Measurements from ENCODE around the gene UACA.
"Not testable (repeated sequence)": the region's sequence is repeated elsewhere in the genome, so short reads cannot be mapped to it uniquely, and the experiment has no call there.

Gene UACA

DNA sequence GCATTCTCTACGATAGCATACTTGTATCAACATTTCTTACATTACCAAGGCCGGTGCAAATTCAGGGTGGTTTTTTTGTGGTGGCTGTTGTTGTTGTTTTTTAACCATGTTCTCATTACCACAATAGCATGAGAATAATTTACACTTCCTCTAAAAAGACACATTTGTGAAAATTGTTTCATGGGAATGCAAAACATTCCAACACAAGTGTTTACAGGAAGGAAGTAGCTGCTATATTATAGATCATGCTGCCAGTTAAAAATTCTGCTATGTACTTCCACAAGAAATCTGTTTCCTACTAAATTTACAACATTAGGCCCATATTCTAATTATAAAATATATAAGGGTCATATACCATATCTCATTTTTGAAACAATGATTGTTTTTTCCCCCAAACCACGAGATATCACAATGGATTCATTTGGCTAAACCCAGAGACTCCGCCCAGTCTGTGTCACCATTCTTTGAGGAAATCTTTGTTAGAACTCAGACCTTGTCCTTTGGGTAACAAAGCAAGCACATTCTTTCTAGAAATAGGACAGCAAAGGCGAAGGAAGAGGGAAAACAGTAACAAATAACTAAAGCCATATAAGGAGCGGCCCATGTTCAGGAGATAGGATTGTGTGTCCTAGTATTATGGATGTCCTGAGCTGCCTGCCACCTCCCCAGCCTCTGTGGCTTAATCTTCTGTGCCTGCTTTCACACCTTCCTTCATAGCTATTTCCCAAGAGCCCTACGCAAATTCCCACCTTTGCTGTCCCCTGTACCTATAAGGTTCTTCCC is 60.1 kb downstream of the UACA start:
- no peak for DNase-seq

DNA sequence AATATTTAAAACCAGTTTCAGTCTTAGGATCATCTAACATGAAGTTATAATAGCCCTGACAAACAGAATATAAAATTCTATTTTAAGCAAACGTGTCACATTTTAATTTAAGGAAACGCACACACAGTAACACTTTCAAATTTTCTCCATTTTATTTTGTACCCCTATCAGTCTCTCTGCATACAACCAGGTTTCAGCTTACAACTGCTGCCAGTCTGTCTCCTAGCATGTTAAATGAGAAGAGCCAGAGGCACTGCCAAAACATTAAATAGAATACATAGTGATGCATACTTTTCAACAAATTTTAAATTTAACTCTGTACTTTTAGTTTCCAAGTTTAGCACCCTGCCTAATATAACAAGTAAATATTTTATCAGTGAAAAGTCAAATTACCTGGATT is 60.8 kb downstream of the UACA start:
- DNase-seq: no peak

DNA sequence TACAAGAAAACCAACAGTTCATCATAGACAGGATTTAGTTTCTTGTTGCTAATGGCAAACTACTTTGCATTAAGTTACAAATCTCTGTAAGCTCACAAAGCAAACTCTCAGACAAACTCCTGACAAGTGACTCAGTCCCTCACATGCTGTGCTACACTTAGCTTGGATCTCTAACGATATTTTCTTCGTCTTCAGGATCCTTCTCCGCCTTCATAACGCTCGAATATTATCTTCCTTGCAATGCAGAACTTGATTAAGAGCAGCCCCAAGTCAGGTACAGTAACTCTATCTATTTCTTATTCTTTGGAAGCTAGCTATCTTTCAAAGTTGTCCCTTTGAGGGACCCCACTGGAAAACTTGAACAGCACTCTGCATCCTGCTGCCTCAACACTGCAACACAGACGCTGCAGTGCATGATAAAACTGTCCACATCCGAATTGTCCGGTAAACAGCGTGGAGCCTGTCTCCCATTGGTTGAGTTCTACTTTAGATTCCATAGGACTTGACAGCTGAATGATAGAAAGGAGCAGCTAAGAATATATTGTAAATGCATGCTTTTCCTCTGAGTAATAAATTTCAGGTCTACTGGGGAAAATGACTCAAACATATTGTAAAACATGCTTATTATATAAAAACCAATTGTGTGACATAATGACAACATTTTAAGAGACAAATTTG is 61.3 kb downstream of the UACA start:
- no peak for DNase-seq

DNA sequence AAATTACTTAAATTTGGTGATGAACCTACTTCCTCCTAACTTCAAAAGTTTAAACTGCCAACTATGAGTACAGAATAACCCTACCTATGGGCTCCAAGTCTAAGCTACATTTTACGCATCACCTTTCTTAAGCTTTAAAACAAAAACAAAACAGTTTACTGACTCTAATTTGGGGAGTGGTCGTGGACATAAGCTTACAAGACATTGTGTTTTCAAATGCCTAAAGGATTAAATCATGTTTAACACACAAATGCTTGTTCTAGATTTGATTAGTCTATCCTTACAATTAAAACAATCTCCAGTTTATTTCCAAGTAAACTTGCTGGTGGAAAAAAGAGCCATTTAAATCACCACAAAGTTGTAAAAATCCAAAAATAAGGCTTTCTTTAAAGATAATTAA is 62.2 kb downstream of the UACA start:
- DNase-seq: no peak

DNA sequence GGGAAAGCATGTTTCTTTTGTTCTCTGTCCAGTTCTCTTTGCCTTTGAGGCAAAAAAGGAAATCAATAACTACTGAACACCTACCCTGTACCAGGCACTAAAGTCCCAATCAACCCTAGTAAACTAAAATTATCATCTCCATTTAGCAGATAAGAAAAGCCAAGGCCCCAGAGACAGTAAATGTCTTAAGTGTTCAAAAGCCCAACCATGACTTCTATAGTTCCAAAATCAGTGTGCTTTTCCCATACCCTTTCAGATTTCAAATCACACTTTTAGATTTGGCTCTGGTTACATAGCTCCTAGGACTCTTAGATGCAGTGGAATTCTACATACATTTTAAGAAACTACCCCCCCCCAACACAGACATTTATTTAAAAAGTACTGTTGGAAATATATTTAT is 63.5 kb downstream of the UACA start:
- DNase-seq: no peak

DNA sequence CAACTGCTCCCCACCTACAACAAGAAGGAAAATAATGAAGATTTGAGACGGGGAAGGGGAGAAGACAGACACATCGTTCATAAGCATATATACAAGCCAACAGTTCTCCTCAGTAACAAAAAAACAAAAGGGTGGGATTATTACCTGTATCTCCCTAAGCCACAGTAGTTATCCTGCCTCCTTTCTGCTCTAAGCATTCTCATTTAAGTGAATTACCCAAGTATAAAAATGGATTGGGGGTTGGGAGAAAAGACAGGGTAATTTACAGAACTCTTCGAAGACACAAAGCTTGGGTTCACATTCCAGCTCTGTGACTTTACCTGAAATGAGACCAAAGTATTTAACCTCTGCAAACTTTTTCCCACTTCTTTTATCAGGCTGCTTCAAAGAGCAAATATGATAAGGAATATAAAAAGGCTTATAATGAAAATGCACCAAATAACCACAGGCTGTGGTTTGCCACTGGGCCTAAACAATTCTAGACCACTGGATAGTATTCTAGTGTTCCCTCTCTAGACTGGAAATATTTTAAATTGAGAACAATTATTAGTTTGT is 64.4 kb downstream of the UACA start:
- no peak for DNase-seq

DNA sequence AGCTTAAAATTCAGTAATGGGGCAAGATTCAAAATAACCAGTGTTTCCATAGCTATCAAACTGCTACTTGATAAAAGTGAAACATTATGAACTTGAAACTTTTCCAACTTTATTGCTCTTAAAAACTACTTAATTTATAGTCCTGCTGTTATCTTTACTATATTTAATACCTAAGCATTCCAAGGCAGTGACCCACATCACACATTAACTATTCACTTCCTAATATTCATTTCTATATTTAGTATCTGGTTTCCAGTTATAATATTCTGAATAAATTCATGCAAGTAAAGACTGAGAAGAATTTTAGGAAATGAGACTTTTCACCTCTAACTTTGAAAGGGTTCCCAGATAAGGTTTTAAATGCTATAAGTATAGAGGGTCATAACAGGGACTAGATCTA is 64.9 kb downstream of the UACA start:
- no peak for DNase-seq

DNA sequence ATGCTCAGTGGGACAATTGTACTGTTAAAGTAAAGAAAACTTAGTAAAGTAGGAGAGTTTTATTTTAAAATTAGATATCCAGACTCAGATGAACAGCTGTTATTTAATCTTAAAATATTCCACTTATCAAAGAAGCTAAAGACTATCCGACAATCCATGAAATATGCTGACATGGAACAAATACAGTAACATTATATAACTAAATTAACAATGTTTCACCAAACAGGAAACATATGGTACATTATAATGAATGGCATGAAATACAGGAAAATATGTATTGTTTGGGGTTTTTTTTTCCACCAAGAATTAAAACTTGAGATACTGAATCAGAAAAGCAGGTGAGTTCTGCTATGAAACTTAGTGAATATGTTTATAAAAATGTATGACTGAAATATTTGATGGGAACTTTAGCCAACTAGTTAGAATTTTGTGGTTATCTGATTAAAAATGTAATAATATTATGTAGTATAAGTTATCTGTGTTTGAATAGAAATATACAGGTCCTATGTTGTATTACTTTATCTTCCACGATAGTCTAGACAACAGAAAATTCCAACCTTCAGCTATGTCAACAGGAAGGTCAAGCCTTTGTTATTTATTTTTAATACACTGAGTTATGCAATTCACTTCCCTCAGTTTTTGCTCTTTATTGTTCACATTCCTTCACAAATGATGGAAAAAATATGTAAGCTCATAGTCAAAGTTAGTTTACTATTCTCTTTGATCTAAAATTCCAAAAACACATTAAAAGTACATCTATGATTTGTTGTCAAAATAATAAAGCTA is 72.7 kb downstream of the UACA start:
- no peak for DNase-seq

DNA sequence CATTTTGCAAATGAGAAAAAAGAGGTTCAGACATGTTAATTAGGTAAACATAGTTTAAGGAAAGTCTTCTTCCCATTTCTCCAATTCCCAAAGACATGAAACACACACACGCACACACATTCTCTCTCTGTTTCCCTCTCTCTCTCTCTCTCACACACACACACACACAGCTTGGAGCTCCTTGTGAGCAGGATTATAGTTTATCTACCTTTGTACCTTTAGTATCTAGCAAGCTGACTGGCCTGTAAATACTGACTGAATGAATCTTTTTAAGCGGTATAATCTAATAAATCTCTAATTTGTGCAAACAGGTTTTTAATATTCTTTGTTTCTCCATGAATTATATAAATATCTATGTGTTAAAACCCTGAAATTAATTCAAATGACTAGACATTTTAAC is 73.3 kb downstream of the UACA start:
- no peak for DNase-seq

DNA sequence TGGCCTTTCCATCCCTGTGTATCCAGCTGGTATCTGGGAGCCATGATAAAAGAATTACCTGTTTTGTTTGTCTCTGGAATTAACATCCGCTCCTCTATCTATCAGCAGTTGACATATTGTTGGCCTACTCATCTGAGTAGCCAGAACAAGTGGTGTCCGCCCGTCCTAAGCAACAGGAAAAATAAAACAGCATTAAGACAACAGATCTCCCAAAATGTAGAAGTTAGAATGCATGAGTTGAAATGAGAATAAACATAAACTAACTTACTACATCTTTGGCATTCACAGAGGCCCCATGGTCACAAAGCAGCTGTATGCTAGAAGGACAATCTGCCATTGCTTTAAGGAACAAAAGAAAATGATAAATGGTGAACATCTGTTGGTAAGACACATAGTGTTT is 75.9 kb downstream of the UACA start:
- no peak for DNase-seq

DNA sequence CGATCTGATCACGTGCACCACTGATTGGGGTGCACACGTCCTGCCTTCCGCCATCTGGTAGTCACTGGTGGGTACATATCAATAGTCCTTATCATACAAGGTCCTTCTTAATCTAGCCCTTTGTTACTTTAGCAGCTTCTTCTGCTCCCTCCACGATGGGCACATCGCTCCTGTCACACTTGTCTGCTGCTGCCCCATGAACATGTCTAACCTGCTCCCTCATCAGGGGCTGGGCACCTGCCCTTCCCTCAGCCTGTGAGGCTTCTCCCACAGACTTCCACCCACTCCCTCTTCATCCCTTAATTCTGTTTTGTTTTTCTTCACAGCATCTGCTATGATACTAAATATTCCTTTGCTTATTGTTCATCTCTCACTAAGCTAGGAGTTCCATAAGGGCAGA is 82.5 kb downstream of the UACA start:
- no peak for DNase-seq

DNA sequence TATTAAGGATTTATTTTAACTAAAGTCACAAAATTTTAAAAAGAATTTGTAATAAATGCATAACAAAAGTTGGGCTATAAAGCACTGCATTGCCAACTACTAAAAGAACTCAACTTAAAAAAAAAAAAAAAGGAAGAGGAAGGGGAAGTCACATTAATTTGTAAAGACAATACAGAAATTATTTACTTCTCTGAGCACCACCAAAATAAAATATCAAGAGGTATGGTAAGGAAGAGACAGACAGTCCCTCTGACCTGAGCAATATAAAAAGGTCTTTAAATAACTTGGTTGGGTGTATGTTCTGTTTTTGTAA is 83.5 kb downstream of the UACA start:
- DNase-seq: no peak

DNA sequence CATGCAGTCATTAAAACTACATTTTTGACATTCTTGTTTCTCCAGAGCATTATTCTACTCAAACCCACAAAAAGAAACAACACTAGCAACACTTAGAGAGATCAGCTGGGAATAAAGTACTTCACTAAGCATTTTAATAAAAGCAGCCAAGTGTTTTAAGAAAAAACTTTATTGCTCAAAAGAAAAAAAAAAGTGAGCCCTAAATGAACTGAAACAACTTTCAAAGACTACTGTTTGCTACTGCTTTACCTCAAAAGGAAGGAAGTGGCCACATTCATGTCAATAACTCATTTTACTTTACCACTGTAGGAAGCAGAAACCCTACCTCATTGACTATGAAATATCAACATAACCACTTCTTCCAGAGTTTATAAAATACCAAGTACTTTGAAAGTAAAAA is 91.3 kb downstream of the UACA start:
- no peak for DNase-seq

DNA sequence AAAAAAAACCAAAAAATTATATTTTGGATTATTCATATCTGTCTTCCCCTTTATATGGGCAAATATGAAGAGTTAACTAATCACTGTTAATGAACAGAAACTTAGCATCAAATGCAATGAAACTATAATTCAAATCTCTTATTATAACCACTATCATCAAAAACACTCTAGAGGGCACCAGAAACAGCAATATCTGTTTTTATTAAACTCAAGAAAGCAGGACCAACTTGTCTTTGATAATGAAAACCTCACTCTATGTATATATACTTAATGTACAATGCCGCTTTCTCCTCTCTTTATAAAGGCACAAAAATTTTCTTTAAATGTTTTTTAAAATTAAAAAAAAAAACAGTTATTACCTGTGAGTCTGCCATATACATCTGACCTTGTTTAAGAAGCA is 92.7 kb downstream of the UACA start:
- DNase-seq: no peak

DNA sequence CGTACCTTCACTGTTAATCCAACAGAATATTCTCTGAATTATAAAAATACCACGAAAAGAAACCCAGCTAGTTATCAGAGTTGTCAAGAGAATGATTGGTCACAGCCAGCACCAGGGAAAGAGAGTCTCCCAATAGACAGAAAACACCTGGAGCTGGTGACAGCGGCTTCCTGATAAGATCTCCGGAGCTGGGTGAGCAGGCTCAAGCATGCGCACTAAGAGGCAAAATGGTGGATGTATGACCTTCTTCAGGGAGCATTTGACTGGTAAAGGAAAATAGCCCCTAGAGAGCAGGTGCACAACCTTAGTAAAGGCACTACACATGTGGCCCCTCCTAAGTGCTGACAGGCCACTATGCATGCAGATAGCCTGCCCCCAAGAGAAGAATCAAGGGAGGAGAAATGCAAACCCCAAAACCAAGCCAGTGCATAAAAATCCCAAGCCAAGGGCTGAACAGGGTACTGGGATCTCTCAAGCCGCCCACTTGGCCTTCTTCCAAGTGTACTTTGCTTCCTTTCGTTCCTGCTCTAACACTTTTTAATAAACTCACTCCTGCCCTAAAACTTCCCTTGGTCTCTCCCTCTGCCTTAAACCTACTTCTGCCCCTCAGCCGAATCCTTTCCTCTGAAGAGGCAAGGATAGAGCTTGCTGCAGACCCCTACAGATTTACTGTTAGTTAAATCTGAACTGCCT is 93.2 kb downstream of the UACA start:
- DNase-seq: no peak

DNA sequence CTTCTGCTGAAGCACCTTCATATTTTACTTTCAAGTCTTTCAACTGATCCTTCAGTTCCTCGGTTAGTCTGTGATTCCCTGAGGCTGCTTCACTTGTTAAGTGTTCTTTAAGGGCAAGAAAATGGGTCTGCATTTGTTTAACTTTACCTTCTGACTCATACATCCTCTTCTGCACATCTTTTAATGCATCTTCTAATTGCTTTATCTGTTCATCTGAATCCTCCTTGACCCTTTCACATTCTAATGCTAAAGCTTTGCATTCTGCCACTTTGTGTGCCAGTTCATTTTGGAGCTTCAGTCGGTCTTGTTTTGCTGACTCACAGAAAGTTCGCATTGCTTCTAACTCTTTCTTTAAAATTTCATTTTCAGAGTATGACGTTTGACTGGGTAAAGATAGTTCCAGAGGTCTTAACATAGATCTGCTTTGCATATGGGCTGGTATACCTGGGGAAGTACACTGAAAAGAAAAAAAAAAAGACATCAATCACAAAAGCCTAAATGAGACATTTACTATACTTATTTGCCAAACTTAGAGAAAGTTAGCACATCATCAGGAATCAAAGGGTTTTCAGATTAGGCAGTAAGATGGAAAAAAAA is 94.3 kb downstream of the UACA start:
- no peak for DNase-seq

DNA sequence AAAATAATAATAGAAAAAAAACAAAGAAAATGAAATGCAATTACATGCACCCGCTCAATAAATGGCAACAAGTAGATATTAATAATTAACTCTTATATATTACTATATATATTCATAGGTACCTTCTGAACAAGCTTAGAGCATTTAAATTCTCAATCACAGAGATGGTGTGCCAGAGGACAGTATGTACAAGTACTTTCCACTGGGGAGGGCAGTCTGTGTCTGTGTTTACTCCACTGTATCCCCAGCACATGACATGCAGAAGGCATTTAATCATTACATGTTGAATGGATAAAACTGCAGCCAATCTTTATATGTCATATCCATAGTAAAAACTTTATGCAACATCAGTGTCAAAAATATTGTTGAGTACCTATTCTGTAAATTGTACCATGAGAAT is 97.8 kb downstream of the UACA start:
- DNase-seq: no peak

DNA sequence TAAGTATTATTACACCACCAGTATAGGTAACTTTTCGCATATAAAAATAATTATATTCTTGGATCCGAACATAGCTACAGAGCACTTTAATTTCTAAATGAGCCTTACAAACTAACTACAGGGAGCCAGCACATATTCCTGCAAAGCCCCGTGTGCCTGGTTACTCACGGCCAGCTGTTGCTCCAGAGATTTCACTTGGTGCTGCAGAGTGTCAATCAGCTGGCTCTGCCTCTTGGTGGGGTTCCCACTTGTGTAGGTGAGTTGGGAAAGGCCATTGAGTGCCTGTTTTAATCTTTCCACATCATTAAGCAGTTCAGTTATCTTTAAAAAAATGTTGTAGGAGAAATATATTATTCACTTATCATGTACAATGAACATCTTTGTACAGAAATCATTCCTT is 98.9 kb downstream of the UACA start:
- no peak for DNase-seq

DNA sequence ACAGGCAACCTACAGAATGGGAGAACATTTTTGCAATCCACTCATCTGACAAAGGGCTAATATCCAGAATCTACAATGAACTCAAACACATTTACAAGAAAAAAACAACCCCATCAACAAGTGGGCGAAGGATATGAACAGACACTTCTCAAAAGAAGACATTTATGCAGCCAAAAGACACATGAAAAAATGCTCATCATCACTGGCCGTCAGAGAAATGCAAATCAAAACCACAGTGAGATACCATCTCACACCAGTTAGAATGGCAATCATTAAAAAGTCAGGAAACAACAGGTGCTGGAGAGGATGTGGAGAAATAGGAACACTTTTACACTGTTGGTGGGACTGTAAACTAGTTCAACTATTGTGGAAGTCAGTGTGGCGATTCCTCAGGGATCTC is 100.3 kb downstream of the UACA start:
- not testable (repeated sequence) for DNase-seq

DNA sequence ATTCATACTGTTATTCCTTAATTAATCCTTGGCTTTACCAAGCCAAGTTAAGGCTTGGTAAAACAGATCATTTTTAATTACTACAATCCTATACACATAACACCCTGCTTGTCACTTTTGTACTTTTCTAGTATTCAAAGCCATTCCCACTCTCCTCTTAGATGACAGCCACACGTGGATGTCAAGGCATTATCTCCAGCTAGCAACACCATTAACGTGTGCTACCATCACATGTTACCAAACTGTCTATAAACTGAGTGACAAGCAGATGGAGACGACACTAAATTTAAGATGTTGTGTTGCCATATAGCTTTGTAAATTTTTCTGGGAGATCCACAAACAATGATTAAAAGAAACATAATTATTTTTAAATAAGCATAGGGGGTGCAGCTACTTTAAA is 103.7 kb downstream of the UACA start:
- no peak for DNase-seq

DNA sequence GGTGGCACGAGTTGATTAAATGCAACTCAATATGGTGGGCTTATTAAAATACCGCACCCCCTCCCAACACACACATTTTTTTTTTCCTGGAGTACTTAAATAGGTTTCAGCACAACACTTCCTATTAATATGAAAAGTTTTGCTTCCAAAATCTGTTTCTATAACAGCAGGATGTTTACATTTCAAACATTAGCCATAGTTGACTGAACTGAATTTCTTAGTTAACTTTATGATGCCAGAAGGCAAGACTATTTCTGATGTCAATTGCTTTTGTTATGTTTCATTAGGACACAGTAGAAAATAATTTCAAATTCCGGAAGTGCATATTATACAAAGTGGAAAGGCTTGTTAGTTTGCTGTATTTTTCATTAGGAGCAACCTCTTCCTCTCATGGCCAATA is 104.7 kb downstream of the UACA start:
- no peak for DNase-seq

DNA sequence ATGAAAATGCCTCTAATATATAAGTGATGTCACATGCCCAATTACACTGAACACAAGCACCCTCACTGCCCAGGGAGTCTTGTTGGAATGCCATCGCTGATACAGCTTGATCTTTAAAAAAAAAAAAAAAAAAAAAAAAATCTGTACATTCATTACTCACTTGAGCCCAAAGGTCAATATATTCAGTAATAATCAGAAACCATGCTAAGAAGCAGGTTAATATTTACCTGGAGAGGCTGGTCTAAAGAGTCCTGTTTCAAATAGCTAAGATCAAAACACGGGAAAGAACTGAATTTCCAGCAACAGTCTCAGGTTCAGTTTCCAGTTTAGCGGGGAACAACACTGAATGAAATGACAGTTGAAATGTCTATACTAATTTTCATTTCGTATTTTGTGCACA is 109.9 kb downstream of the UACA start:
- DNase-seq: no peak

DNA sequence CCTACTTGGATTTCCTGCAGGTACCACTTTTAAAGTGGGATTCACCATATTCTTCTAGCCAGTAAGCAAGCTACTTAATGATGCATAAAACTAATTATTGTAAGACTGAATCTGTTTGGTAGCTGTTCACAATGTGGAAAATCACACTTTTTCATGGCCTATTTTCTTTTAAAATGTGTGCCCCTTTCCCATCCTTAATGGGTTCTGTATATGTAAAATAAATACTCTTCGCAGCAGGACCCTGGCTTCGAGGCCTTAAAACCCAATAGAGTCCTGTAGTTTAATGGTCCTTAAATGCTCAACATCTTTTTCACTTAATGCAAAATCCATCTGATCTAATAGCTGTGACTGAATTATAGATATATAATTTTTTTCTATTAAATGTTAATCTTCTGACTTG is 111.0 kb downstream of the UACA start:
- no peak for DNase-seq
